ENCODE results near the gene SPATA46.

Gene SPATA46

GRCh38 chr1:162351246-162351842 is 25.3 kb downstream of the SPATA46 start:
- no peak for DNase-seq

DNA sequence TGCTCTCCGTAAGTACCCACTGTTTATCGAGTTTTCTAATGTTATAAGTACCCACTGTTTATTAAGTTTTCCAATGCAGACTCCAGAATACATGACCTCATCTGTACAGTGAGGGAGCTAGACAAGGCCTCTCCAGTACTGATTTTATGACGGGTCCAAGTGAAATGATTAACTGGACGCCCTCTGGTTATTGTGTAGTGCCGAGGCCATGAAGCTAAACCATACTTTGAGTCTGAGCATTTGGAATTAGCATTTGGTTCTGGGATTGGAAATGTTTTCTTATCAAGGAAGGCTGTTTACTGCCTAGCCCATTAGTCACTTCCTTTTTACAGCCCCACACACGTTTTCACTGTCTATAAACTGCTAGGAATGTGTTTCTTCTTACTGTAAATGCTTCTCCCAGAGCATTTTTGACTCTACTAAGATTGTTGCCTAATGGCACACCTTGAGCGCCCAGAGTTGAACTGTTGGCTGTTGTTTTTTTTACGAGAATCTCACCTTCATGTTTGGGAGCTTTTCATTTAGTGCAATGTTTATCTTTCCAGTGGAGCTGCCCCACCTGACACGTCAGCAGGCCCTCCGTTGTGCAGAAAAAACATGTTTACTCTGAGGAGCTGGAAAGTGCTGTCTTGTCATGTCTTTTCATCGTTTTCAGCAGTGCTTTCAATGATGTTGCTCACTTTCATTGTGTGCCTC is 26.9 kb downstream of the SPATA46 start:
- no peak for DNase-seq

GRCh38 chr1:162347281-162347680 is 29.4 kb downstream of the SPATA46 start:
- DNase-seq = no peak

DNA sequence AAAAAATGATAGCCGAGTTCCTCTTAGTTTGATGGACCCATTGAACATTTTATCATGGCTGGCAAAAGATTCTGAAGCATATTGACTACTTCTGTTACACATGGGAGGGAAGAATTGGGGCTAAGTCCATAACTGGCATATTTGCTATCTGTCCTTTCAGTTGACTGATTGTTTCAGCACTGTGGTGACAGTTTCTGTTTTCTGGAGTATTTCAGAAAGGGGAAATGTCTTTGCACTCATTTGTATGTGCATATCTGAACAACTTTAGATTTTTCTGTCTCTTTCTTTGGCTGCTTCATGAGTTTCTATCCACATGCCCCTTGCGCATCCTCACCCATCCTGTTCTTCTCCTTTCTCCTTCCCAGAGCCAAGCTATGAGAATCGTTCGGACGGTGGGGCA is 33.2 kb downstream of the SPATA46 start:
- no peak for DNase-seq

DNA sequence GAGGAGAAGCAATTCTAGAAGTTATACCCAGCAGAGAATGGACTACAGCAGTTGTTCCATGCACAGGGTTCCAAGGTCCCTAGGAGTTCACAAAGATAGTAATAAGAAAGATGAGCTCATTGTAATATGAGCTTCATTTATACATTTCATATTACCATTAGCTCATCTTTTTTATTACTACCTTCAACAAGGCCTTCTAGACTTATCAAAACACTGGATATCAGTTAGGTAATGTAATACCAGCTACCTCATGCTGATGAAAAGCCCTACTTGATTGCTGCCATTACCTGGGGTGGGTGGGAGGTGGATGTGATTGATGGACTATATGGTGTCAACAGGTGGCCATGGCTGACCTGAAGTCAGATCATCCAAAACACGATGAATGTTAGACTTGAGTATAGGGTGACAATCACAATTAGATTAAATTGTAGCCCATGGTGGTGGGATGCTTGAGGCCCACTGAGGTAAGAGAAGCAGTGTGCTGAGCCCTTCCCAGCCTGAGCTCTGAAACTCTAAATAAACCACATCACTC is 34.1 kb downstream of the SPATA46 start:
- DNase-seq = no peak

DNA sequence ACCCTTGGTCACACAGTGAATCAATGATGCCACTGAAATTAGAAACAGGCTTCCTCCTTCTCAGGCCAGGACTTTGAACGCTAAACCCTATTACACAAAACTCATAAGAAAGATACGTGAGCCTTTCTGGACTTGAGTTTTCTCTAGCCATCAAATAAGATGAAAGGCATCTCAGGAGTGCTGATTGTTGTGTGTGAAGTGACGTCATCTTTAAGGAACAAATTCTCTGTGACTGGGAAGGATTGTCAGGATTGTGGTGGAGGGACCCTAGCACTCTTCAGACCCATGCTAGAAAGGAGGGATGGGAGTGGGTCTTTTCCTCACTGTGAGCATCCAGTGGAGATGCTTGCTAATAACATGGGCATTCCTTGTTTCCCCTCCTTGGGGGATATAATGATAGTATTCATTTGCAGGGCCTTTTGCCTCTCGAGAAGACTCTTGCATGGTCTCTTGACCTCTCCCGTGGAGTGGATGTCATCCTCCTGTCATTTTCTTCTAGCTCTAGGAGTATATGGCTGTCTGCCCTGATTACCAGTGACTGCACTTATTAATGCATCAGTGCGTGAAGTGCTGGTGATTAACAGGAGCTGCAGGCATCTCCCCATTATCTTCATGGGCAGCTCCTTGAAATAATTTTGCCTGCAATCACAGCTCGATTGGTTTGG is 39.9 kb downstream of the SPATA46 start:
- no peak for DNase-seq

DNA sequence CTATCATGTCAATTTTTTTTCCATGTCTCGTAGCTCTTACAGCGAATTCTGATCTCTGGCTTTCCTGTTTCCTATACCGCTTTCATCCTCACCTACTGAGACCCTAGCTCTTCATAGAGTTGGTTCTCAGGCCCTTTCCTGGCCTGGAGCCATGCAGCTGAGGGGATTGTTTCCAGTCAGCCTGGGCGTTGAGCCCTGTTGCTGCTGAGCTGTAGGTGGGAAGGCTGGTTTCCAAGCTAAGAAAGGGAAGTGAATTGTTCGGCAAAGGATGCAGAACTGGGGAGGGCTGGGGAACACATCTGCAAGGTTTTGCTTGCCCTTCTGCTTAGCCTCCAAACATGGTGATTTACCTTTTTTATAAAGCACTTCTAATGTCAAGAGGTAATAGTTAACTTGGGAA is 41.5 kb downstream of the SPATA46 start:
- DNase-seq = no peak

- no peak for DNase-seq
Observed at GRCh38 chr1:162333991-162334390, 42.7 kb downstream of the SPATA46 start.

GRCh38 chr1:162329826-162330225 is 46.8 kb downstream of the SPATA46 start:
- no peak for DNase-seq

DNA sequence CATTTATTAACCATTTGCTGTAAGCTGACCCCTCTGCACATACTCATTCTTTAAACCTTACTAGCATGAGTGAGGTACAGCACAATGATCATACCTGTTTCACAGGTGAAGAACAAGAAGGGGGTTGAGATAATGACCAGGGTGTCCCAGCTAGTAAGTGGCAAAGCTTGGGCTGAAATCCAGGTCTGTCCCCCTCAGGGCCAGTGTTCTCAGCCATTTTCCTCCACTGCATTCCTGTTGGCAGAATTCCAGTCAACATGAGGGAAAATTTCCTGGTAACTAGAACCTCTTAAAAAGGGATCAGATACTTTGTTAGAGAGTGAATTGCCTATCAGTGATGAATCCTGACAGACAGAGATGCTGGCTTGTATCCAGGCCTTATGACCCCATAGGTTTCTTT is 48.1 kb downstream of the SPATA46 start:
- no peak for DNase-seq

DNA sequence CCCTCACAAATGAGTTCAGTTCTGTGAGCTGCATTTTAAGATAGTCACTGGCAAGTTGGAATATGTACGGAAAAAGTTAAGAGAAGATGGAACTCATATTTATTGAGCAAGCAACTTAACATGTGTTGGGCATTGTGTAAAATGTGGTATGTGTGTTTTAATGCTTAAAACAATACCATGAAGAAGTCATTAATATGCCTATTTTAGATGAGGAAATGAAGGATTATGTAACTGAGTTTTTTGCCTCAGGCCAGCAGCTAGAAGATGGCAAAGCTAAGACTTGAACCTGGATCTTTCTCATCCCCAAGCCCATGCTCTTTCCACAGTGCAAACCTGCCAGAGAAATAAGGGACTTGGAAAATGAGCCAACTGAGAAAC is 48.9 kb downstream of the SPATA46 start:
- no peak for DNase-seq

DNA sequence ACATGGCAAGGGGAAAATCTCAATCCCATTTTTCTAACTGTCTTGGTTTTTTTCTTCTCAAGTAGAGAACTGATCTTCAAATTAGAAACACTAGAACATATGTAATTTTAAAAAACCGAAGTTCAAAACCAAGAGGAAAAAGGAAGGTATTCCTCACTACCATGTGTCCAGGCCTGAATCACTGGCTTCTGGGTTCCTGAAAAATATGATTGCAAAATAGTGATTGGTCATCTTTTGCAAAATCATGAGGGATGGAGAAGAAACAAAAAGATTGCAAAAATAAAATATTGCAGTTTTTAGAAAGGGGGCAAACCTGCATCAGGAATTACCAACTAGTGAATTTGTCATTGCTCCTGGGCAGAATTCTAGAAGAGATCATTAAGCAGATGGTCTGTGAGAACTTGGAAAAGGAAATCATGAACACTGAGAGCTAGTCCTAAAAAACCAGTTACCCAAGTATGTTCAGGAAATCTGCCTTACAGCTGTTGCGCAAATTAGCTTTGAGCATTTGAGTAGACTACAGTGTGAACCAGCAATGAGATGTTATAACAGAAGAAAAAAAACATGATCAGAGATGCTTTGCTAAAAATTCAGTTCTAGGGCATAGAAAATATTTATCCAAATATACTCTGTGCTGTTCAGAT is 49.4 kb downstream of the SPATA46 start:
- DNase-seq = no peak

DNA sequence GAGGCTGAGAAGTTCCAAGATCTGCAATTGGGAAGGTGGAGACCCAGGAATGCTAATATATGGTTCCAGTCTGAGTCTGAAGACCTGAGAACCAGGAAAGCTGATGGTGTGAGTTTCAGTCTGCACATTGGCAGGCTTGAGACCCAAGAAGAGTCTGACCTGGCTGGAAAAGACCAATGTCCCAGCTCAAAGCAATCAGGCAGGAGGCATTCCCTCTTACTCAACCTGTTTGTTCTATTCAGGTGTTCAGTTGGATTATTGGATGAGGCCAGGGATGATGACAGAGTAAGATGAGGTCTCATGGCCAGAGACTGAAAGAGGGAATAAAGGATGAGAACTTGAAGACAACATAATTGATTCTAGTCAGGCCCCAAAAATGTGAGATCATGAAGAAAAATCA is 50.1 kb downstream of the SPATA46 start:
- no peak for DNase-seq

- no peak for DNase-seq
Observed at GRCh38 chr1:162324396-162324795, 52.3 kb downstream of the SPATA46 start.

Data from Kasumi-1 (cell line).